MM.1S (cell line): ENCODE data around the gene CHN1.

Experiments used
- DNase-seq: peaks from one replicate; pipeline ENCODE4 v3.0.0-alpha.2; 2015
- H2AFZ ChIP-seq: fragments of 300-600 bp; sonication (generic); 2 replicates; pipeline ENCODE4 v1.6.0; 2016; ENCODE audit warnings: antibody characterized with exemption, low read length
- H3F3A ChIP-seq: fragments of 300-600 bp; sonication (generic); 2 replicates; pipeline ENCODE4 v1.6.1; 2016; ENCODE audit warnings: mild to moderate bottlenecking, antibody characterized with exemption, low read length, moderate library complexity, mixed read lengths; ENCODE audit not compliant: insufficient read depth
- H3K27ac ChIP-seq: fragments of 300-600 bp; sonication (generic); 2 replicates; pipeline ENCODE4 v1.5.1; 2016; ENCODE audit warnings: mild to moderate bottlenecking, low read length
- H3K27me3 ChIP-seq: fragments of 300-600 bp; sonication (generic); replicated peaks from 2 replicates; pipeline ENCODE4 v1.6.0; 2016; ENCODE audit warnings: low read length; ENCODE audit not compliant: insufficient read depth
- H3K36me3 ChIP-seq: fragments of 300-600 bp; sonication (generic); replicated peaks from 2 replicates; pipeline ENCODE4 v1.6.1; 2016; ENCODE audit warnings: mild to moderate bottlenecking, low read length, mixed read lengths; ENCODE audit not compliant: insufficient read depth
- H3K4me1 ChIP-seq: fragments of 300-600 bp; sonication (generic); 2 replicates; pipeline ENCODE4 v1.6.1; 2016; ENCODE audit warnings: low read length, mixed read lengths
- H3K4me2 ChIP-seq: fragments of 300-600 bp; sonication (generic); 2 replicates; pipeline ENCODE4 v1.6.0; 2016; ENCODE audit warnings: low read depth, low read length
- H3K4me3 ChIP-seq: fragments of 300-600 bp; sonication (generic); 2 replicates; pipeline ENCODE4 v1.5.1; 2016; ENCODE audit warnings: low read length, mixed read lengths
- H3K79me2 ChIP-seq: fragments of 300-600 bp; sonication (generic); 2 replicates; pipeline ENCODE4 v1.6.1; 2016; ENCODE audit warnings: mixed run types, low read length, mixed read lengths
- H3K9ac ChIP-seq: fragments of 300-600 bp; sonication (generic); 2 replicates; pipeline ENCODE4 v1.6.1; 2016; ENCODE audit warnings: low read length, mixed read lengths
- H3K9me2 ChIP-seq: fragments of 300-600 bp; sonication (generic); replicated peaks from 2 replicates; pipeline ENCODE4 v1.6.1; 2016; ENCODE audit warnings: mild to moderate bottlenecking, low read length, mixed read lengths; ENCODE audit not compliant: insufficient read depth
- H3K9me3 ChIP-seq: fragments of 300-600 bp; sonication (generic); replicated peaks from 2 replicates; pipeline ENCODE4 v1.6.1; 2016; ENCODE audit warnings: mild to moderate bottlenecking, low read length, mixed read lengths; ENCODE audit not compliant: insufficient read depth
- H4K20me1 ChIP-seq: fragments of 300-600 bp; sonication (generic); 2 replicates; pipeline ENCODE4 v1.6.1; 2016; ENCODE audit warnings: mild to moderate bottlenecking, low read length, moderate library complexity, mixed read lengths; ENCODE audit not compliant: insufficient read depth
- EZH2 ChIP-seq: fragments of 300-600 bp; sonication (generic); optimal IDR thresholded peaks from 2 replicates; pipeline ENCODE3; 2017; ENCODE audit warnings: low read depth, mild to moderate bottlenecking, antibody characterized with exemption, low read length, mixed read lengths
- EZH2phosphoT487 ChIP-seq: fragments of 300-600 bp; sonication (generic); IDR thresholded peaks from 2 replicates; pipeline ENCODE4 v1.6.1; 2018; ENCODE audit warnings: antibody characterized with exemption, low read length
- TF ChIP-seq, protein P1 (sequence below): fragments of 300-600 bp; sonication (generic); IDR thresholded peaks from 2 replicates; pipeline ENCODE4 v1.5.1; 2016; ENCODE audit warnings: antibody characterized with exemption, low read length, mixed read lengths

The CHN1 gene

DNA sequence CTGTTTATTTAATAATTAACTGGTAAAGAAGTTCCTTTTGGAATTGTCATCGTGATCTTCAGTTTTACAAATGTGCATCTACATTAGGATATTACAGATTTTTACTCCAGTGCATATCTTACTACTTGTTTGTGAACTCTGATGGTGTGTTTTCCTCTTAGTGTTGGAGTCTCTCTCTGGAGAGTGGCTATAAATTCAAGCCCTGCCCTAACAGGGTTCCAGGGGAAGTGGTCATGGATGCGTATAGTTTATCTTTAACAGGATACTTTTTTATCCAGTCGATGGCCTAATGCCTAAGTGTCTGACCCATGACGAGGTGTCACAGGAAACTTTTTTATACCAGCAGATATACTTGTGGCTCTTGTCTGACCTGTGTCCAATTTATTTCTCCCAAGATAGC is 75.4 kb downstream of the CHN1 start:
- no peak overlapping the region for H2AFZ ChIP-seq
- H3K9me3 ChIP-seq = no peaks in the 10 kb centered on the region
- TF ChIP-seq EZH2 = no peak
- TF ChIP-seq, protein P1, sequence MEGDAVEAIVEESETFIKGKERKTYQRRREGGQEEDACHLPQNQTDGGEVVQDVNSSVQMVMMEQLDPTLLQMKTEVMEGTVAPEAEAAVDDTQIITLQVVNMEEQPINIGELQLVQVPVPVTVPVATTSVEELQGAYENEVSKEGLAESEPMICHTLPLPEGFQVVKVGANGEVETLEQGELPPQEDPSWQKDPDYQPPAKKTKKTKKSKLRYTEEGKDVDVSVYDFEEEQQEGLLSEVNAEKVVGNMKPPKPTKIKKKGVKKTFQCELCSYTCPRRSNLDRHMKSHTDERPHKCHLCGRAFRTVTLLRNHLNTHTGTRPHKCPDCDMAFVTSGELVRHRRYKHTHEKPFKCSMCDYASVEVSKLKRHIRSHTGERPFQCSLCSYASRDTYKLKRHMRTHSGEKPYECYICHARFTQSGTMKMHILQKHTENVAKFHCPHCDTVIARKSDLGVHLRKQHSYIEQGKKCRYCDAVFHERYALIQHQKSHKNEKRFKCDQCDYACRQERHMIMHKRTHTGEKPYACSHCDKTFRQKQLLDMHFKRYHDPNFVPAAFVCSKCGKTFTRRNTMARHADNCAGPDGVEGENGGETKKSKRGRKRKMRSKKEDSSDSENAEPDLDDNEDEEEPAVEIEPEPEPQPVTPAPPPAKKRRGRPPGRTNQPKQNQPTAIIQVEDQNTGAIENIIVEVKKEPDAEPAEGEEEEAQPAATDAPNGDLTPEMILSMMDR = no peak
- no peak for TF ChIP-seq EZH2phosphoT487
- H3K4me3 ChIP-seq = no peak overlapping the region
- no peak for DNase-seq
- no peaks in the 10 kb centered on the region for H3K79me2 ChIP-seq
- no peaks in the 10 kb centered on the region for H3F3A ChIP-seq
- H3K9ac ChIP-seq = no peak overlapping the region
- no peak overlapping the region for H3K4me2 ChIP-seq
- H3K27ac ChIP-seq = no peak overlapping the region
- H4K20me1 ChIP-seq = no peaks in the 10 kb centered on the region
- no peaks in the 10 kb centered on the region for H3K4me1 ChIP-seq
- no peaks in the 10 kb centered on the region for H3K36me3 ChIP-seq
- H3K27me3 ChIP-seq = no peaks in the 10 kb centered on the region
- no peaks in the 10 kb centered on the region for H3K9me2 ChIP-seq

DNA sequence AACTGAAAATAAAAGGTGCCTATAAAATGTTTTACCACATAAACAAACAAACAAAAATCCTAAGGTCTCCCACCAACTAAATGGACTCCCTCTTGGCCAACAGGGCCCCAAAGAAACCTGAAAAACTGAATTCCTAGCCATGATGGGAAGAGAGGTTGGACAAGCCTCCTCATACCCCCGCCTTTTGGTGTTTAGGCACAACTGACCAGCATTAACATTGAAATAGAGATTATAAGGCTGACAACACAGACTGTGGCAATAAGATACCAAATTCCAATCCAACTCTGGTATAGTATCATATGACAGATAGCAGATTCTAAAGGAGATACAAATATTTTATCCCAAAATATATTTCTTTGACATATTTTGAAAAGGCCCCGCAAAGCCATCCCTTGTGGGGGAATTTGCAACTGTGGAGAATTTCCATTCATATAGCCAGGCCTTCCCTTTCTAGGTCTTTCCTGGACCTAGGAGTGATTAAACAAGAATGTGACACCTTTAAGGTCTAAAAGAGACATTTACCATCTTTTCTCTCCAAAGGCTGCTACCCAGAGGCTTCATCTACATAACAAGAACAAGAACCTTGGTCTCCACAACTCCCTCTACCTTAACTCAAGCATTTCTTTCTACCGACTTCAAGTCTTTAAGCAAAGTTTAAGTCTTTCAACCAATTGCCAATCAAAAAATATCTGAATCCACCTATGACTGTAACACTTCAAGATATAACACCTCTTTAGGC is 80.0 kb downstream of the CHN1 start:
- Histone ChIP-seq H3K27ac (no peak overlapping the region), H3F3A (no peaks in the 10 kb centered on the region), H3K9ac (no peak overlapping the region), H4K20me1 (no peaks in the 10 kb centered on the region), H3K36me3 (no peaks in the 10 kb centered on the region), H3K9me2 (no peaks in the 10 kb centered on the region), H3K4me1 (no peaks in the 10 kb centered on the region), H3K79me2 (no peaks in the 10 kb centered on the region), H3K4me3 (no peak overlapping the region), H3K27me3 (no peaks in the 10 kb centered on the region), H2AFZ (no peak overlapping the region), H3K9me3 (no peaks in the 10 kb centered on the region), H3K4me2 (no peak overlapping the region)
- TF ChIP-seq, protein P1 = no peak
- TF ChIP-seq EZH2phosphoT487 (no peak), EZH2 (no peak)
- no peak for DNase-seq

DNA sequence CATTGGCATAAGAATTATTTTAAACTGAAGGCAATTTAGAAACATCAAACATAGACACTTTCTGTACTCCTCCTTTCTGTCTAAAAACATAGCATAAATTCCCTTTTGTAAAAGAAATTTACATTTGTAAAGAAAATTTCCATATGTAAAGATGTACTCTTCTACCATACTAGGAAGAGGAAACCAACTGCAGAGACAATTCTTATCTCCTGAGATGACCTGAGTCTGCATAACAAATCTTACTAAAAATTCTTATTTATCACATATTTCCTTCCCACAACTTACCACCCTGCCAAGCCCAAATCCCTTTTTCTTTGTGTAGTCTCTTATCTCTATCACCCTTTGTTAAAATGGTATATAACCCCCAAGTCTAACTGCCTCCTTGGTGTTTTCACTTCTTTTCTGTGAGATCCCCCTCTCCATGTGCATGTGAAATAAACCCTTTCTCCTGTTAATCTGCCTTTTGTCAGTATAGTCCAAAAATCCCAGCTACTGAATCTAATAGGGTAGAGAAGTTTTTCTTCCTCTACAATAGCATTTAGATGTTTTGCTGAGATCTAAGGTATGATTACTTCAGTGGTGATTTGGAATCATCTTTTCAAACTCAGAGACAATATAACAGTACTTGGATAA is 81.0 kb downstream of the CHN1 start:
- TF ChIP-seq, protein P1 = no peak
- TF ChIP-seq EZH2phosphoT487 (no peak), EZH2 (no peak)
- Histone ChIP-seq H3K36me3 (no peaks in the 10 kb centered on the region), H3K4me2 (no peak overlapping the region), H3K79me2 (no peaks in the 10 kb centered on the region), H3K27me3 (no peaks in the 10 kb centered on the region), H2AFZ (no peak overlapping the region), H3K4me1 (no peaks in the 10 kb centered on the region), H3K9ac (no peak overlapping the region), H3K27ac (no peak overlapping the region), H3K9me2 (no peaks in the 10 kb centered on the region), H3K4me3 (no peak overlapping the region), H3K9me3 (no peaks in the 10 kb centered on the region), H4K20me1 (no peaks in the 10 kb centered on the region), H3F3A (no peaks in the 10 kb centered on the region)
- DNase-seq = no peak
